Neutrophil (primary cell): ENCODE measurements around the gene BIN1.

Experiments
- H3K27ac ChIP-seq: fragments of 200-600 bp; sonication (generic); 2 replicates; pipeline ENCODE4 v1.5.1; 2016; ENCODE audit warnings: mild to moderate bottlenecking, moderate library complexity
- H3K27me3 ChIP-seq: fragments of 200-600 bp; sonication (generic); 2 replicates; pipeline ENCODE4 v1.6.0; 2016; ENCODE audit warnings: mild to moderate bottlenecking
- H3K36me3 ChIP-seq: fragments of 200-600 bp; sonication (generic); 2 replicates; pipeline ENCODE4 v1.5.1; 2017
- H3K4me1 ChIP-seq, 2 experiments: fragments of 200-600 bp in 1 of 2; sonication (generic) in 1 of 2; 1 replicate in 1 of 2; 2 replicates in 1 of 2; pipeline versions ENCODE4 v1.5.1 to v1.6.1; 2013 to 2016; ENCODE audit warnings: low read depth in 1 of 2, low read length in 1 of 2, mild to moderate bottlenecking in 1 of 2, moderate library complexity in 1 of 2; ENCODE audit not compliant: control insufficient read depth in 1 of 2, insufficient read depth in 1 of 2
- H3K4me3 ChIP-seq, 2 experiments: fragments of 200-600 bp in 1 of 2; sonication (generic) in 1 of 2; 1 replicate in 1 of 2; 2 replicates in 1 of 2; pipeline ENCODE4 v1.5.1; 2013 to 2016; ENCODE audit warnings: low read depth in 1 of 2, low read length in 1 of 2, mild to moderate bottlenecking in 1 of 2, moderate library complexity in 1 of 2
- H3K9me3 ChIP-seq: fragments of 200-600 bp; sonication (generic); 2 replicates; pipeline ENCODE4 v1.5.1; 2016
- TF ChIP-seq, protein P1 (sequence below): fragments of 200-600 bp; sonication (generic); IDR thresholded peaks from 2 replicates; pipeline ENCODE4 v1.5.1; 2016; ENCODE audit warnings: antibody characterized with exemption

Gene BIN1

GRCh38 chr2:127117603-127118002 is 10.6 kb upstream of the BIN1 start:
- TF ChIP-seq, protein P1, sequence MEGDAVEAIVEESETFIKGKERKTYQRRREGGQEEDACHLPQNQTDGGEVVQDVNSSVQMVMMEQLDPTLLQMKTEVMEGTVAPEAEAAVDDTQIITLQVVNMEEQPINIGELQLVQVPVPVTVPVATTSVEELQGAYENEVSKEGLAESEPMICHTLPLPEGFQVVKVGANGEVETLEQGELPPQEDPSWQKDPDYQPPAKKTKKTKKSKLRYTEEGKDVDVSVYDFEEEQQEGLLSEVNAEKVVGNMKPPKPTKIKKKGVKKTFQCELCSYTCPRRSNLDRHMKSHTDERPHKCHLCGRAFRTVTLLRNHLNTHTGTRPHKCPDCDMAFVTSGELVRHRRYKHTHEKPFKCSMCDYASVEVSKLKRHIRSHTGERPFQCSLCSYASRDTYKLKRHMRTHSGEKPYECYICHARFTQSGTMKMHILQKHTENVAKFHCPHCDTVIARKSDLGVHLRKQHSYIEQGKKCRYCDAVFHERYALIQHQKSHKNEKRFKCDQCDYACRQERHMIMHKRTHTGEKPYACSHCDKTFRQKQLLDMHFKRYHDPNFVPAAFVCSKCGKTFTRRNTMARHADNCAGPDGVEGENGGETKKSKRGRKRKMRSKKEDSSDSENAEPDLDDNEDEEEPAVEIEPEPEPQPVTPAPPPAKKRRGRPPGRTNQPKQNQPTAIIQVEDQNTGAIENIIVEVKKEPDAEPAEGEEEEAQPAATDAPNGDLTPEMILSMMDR, result no peak
- Histone ChIP-seq H3K36me3 (no peaks in the 10 kb centered on the region), H3K9me3 (no peaks in the 10 kb centered on the region), H3K27ac (no peak overlapping the region), H3K4me1 (no peaks in the 10 kb centered on the region), H3K4me3 (no peak overlapping the region), H3K27me3 (peaks cover 10% of the 10 kb centered on the region)

DNA sequence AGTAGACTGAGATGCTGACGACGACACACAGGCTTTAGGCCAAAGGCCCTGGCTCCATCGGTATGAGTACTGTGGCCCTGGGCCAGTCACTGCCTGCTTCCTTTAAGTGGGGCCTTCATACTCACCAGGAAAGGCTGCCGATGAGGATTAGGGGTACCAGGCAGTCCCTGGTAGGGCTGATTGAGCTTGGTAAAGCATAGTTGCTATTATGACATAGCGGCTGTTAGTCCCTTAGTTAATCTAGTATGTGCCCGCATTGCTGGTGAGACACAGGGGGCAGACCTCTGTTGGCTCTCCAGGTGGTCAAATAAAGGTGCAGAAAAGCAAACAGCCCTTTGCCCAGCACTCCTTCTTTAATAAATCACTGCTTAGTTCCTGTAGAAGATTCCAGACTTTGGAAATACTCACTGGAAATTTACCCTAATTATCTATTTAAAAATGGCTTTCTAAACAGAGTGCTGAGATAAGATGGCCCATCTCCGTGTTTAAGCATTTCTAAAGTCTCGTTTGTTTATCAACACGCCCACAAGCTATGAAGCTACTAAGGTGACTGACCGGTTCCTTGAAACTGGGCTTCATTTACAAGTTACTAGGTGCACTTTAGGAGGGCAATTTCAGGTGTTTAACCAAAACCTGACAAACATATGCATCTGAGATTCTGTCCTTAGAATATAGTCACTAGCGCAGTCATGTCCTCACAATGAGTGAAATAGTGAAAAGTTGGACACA is 8.7 kb upstream of the BIN1 start:
- no peak overlapping the region for H3K4me3 ChIP-seq
- H3K4me1 ChIP-seq, result no peaks in the 10 kb centered on the region
- TF ChIP-seq, protein P1, result no peak
- no peaks in the 10 kb centered on the region for H3K36me3 ChIP-seq
- peaks cover 28% of the 10 kb centered on the region for H3K27me3 ChIP-seq
- no peak overlapping the region for H3K27ac ChIP-seq
- no peaks in the 10 kb centered on the region for H3K9me3 ChIP-seq

DNA sequence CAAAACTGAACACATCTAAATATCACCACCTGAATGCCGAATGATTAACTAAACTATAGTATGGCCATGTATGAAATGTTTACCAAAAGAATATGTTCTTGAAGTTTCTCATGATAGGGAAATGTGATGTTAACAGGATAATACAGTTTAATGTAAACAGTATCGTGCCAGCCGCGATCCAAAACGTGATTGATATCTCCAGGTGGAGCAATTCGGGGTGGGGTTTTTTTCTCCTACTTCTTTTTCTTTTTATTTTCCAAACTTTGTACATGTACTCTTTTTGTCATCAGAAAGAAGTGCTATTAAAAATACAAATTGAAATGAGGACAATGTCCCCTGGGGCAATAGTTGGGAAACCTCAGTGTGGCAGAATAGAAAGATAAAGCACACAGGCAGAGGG is 4.0 kb upstream of the BIN1 start:
- TF ChIP-seq, protein P1, result no peak
- H3K9me3 ChIP-seq, result no peaks in the 10 kb centered on the region
- H3K4me1 ChIP-seq, result peaks cover 16 to 17% of the 10 kb centered on the region in 2 experiments
- H3K36me3 ChIP-seq, result no peaks in the 10 kb centered on the region
- H3K27me3 ChIP-seq, result peaks cover 74% of the 10 kb centered on the region
- no peak overlapping the region for H3K27ac ChIP-seq
- no peak overlapping the region for H3K4me3 ChIP-seq

DNA sequence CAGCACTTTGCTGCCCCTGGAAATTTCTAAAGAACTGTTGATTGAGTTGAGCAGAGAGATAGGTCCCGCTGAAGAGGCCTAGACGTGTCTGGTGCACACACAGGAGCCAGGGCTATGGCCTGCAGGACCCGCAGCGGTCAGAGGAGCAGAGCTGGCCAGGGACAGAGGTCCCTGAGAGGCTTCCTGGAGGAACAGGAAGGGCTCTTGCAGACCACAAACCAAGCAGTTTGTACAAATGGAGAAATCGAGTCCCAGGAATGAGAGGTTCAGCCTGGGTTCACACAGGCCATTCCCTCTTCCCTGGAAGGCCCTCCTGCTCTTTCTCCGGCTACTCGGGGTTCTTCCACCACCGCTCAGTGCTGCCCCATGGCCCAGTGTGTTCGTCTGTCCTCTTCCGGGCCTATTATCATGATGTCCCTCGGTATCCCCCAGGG is 1.2 kb upstream of the BIN1 start:
- peaks cover 20 to 22% of the 10 kb centered on the region in 2 experiments for H3K4me1 ChIP-seq
- no peak overlapping the region for H3K4me3 ChIP-seq
- H3K36me3 ChIP-seq, result no peaks in the 10 kb centered on the region
- H3K27ac ChIP-seq, result no peak overlapping the region
- TF ChIP-seq, protein P1, result no peak
- H3K9me3 ChIP-seq, result no peaks in the 10 kb centered on the region
- peaks cover 95% of the 10 kb centered on the region for H3K27me3 ChIP-seq

DNA sequence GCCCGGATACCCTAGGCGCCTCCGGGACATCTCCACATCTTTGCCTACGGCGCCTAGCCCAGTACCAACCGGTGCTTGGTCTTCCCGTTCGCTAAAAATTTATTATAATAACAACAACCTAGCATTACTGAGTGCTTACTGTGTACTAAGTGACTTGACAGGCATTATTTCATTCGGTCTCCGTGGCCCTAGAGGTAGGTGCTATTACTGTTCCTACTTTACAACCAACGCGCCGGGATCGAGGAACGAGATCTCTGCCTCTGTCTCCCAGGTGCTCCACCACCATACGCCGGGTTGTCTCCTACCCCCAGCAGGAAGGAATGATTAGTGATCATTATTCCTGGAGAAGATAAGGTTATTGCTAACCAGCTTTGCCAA is 657 bp upstream of the BIN1 start:
- H3K27me3 ChIP-seq, result peaks cover 92% of the 10 kb centered on the region

More for the DNA sequence above, 657 bp upstream of the BIN1 start:
- no peak overlapping the region for H3K27ac ChIP-seq
- H3K4me3 ChIP-seq, result peak overlapping the region; percentile 58 to 59
- TF ChIP-seq, protein P1, result no peak
- peaks cover 20 to 22% of the 10 kb centered on the region in 2 experiments for H3K4me1 ChIP-seq
- H3K9me3 ChIP-seq, result no peaks in the 10 kb centered on the region
- no peaks in the 10 kb centered on the region for H3K36me3 ChIP-seq
